ENCODE measurements around the gene CSNK2A3. TPM values are rescaled to one million over a fixed set of nuclear protein-coding genes. Genes with fewer than 3 reads are reported as not detected.

Gene CSNK2A3
- total and polyA plus RNA-seq, 9 donors, result 0.22 to 2.4 (median 0.48) TPM; not detected in 1

DNA sequence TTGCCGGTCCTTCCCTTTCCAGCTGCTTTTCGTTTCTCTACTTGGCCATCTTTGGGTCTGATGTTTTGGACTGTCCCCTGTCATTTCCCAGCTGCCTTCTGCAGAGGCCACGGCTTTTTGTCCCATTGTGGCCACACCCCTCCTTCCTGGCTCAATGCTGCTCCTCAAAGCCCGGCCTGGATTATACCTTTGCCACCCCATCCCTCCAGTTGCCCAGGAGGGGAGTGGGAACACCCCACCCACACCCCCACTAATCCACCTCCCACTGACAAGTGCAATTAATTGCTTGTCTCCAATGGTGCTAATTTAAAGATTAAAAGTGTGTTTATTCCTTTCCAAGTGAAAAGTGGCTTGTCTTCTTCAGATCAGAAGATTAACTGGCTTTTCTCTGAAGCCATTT, 34.2 kb upstream of the CSNK2A3 start:
- no peaks in the 10 kb centered on the region for H3K36me3 ChIP-seq
- WGBS, 3 donors, result 86 to 92% (median 91%) methylated on average over 4 of the region's 4 CpGs
- no peaks in the 10 kb centered on the region for H3K27me3 ChIP-seq
- TF ChIP-seq EP300 (IDR thresholded peaks at IDR 0.05) (no peak), POLR2A (IDR thresholded peaks at IDR 0.05) (no peak)
- TF ChIP-seq, protein P1, sequence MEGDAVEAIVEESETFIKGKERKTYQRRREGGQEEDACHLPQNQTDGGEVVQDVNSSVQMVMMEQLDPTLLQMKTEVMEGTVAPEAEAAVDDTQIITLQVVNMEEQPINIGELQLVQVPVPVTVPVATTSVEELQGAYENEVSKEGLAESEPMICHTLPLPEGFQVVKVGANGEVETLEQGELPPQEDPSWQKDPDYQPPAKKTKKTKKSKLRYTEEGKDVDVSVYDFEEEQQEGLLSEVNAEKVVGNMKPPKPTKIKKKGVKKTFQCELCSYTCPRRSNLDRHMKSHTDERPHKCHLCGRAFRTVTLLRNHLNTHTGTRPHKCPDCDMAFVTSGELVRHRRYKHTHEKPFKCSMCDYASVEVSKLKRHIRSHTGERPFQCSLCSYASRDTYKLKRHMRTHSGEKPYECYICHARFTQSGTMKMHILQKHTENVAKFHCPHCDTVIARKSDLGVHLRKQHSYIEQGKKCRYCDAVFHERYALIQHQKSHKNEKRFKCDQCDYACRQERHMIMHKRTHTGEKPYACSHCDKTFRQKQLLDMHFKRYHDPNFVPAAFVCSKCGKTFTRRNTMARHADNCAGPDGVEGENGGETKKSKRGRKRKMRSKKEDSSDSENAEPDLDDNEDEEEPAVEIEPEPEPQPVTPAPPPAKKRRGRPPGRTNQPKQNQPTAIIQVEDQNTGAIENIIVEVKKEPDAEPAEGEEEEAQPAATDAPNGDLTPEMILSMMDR (IDR thresholded peaks at IDR 0.05), result no peak
- peaks cover 2% of the 10 kb centered on the region for H3K4me1 ChIP-seq (ENCODE audit: insufficient read depth)
- DNase-seq, result no peak
- no peak overlapping the region for H3K4me3 ChIP-seq
- H3K9me3 ChIP-seq, result no peaks in the 10 kb centered on the region
- intact Hi-C loops (cut with DNase I), result no loop called here
- no peak overlapping the region for H3K27ac ChIP-seq

DNA sequence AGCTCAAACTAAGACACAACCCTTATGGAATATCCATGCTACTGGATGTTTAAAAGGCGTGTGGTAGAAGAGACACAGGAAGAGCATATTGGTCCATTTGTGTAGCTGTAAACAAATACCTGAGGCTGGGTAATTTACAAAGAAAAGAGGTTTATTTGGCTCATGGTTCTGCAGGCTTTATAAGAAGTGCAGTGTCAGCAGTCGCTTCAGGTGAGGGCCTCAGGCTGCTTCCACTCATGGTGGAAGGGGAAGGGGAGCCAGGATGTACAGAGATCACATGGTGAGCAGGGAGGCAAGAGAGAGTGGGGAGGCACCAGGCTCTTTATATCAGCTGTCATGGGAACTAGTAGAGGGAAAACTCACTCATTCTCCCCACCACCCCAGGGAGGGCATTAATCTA, 31.8 kb upstream of the CSNK2A3 start:
- H3K9me3 ChIP-seq, result no peaks in the 10 kb centered on the region
- WGBS, 3 donors, result 95 to 99% (median 98%) methylated on average over 2 of the region's 2 CpGs
- no peak overlapping the region for H3K4me3 ChIP-seq
- TF ChIP-seq, protein P1 (IDR thresholded peaks at IDR 0.05), result no peak
- TF ChIP-seq POLR2A (IDR thresholded peaks at IDR 0.05) (no peak), EP300 (IDR thresholded peaks at IDR 0.05) (no peak)
- intact Hi-C loops (cut with DNase I), result no loop called here
- no peaks in the 10 kb centered on the region for H3K4me1 ChIP-seq (ENCODE audit: insufficient read depth)
- no peaks in the 10 kb centered on the region for H3K36me3 ChIP-seq
- no peak for DNase-seq
- no peaks in the 10 kb centered on the region for H3K27me3 ChIP-seq
- no peak overlapping the region for H3K27ac ChIP-seq

- Histone ChIP-seq H3K36me3 (no peaks in the 10 kb centered on the region), H3K27me3 (no peaks in the 10 kb centered on the region), H3K27ac (no peak overlapping the region), H3K9me3 (no peaks in the 10 kb centered on the region), H3K4me1 (ENCODE audit: insufficient read depth) (no peaks in the 10 kb centered on the region), H3K4me3 (no peak overlapping the region)
- DNase-seq, result no peak
- TF ChIP-seq POLR2A (IDR thresholded peaks at IDR 0.05) (no peak), EP300 (IDR thresholded peaks at IDR 0.05) (no peak)
- TF ChIP-seq, protein P1 (IDR thresholded peaks at IDR 0.05), result no peak
- WGBS, 3 donors, result 92 to 97% (median 94%) methylated on average over 2 of the region's 2 CpGs
- intact Hi-C loops (cut with DNase I), result no loop called here
These were observed 30.9 kb upstream of the CSNK2A3 start for GRCh38 chr11:11383995-11384394.

DNA sequence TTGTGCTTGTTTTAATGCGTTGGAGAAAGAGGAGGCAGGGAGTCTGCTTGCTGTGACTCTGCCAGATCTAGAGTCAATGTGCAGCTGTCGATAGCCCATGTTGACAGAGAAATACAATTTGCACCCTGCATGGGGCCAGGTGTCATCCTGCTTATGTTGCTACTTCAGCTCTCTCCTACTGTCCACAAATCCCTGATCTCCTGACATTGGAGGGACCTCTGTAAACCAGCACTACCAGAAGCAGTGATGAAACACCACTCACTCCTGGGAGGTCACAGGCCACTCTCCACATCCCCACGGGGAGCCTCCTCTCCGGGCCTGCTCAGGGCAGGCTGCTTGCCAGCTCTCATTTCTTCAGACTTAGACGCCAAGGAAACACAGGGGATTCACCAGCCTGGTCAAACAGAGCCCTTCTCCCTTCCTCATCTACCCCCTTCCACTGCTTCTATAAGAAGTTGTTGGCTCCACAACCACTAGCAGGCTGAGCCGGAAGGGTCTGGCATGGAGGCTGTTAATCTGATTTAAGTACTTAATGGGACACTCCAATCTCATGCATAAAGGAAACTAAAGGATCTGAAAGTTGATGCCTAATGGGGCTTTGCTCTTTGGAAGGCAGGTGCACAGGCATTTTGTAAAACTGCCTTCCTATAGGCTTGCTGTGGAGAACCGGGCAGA, 29.9 kb upstream of the CSNK2A3 start:
- no peaks in the 10 kb centered on the region for H3K4me1 ChIP-seq (ENCODE audit: insufficient read depth)
- no peak for DNase-seq
- WGBS, 3 donors, result 59 to 75% (median 59%) methylated on average over 7 of the region's 7 CpGs
- no peaks in the 10 kb centered on the region for H3K36me3 ChIP-seq
- H3K9me3 ChIP-seq, result no peaks in the 10 kb centered on the region
- H3K27me3 ChIP-seq, result no peaks in the 10 kb centered on the region
- intact Hi-C loops (cut with DNase I), result no loop called here
- no peak for TF ChIP-seq POLR2A (IDR thresholded peaks at IDR 0.05)
- TF ChIP-seq EP300 (IDR thresholded peaks at IDR 0.05), result no peak
- TF ChIP-seq, protein P1 (IDR thresholded peaks at IDR 0.05), result no peak
- no peak overlapping the region for H3K4me3 ChIP-seq
- H3K27ac ChIP-seq, result no peak overlapping the region

Measured in ovary (tissue), 9 donors.